ENCODE results near the gene SMPX. TPM values are rescaled to one million over a fixed set of nuclear protein-coding genes. Genes with fewer than 3 reads are reported as not detected.

SMPX gene
- total and polyA plus RNA-seq, 2 donors, result 0.99 to 1.5 TPM

- Histone ChIP-seq H3K36me3 (ENCODE audit: control insufficient read depth in 2 of 2, insufficient read depth in 2 of 2, low read length in 1 of 2) (no peaks in the 10 kb centered on the region), H3K4me3 (ENCODE audit: low read length in 2 of 2) (no peak overlapping the region), H3K27ac (ENCODE audit: low read depth in 1 of 2, low read length in 1 of 2) (no peak overlapping the region), H3K27me3 (ENCODE audit: control insufficient read depth in 2 of 2, insufficient read depth in 1 of 2, low read length in 1 of 2) (no peaks in the 10 kb centered on the region), H3K4me1 (ENCODE audit: control insufficient read depth in 2 of 2, insufficient read depth in 2 of 2, low read length in 2 of 2) (no peaks in the 10 kb centered on the region), H3K9me3 (ENCODE audit: control insufficient read depth in 2 of 2, insufficient read depth in 1 of 2, low read length in 1 of 2) (no peaks in the 10 kb centered on the region)
- no peak for DNase-seq (ENCODE audit: low read depth in 6 of 9, low spot score in 9 of 9)
- 87% methylated on average over 7 of the region's 7 CpGs for WGBS
Observed at GRCh38 chrX:21711129-21711847, 46.6 kb downstream of the SMPX start.

- H3K9me3 ChIP-seq (ENCODE audit: control insufficient read depth in 2 of 2, insufficient read depth in 1 of 2, low read length in 1 of 2), result no peaks in the 10 kb centered on the region
- H3K4me3 ChIP-seq (ENCODE audit: low read length in 2 of 2), result no peak overlapping the region
- DNase-seq (ENCODE audit: low read depth in 6 of 9, low spot score in 9 of 9), result no peak
- no peaks in the 10 kb centered on the region for H3K27me3 ChIP-seq (ENCODE audit: control insufficient read depth in 2 of 2, insufficient read depth in 1 of 2, low read length in 1 of 2)
- H3K36me3 ChIP-seq (ENCODE audit: control insufficient read depth in 2 of 2, insufficient read depth in 2 of 2, low read length in 1 of 2), result no peaks in the 10 kb centered on the region
- H3K27ac ChIP-seq (ENCODE audit: low read depth in 1 of 2, low read length in 1 of 2), result no peak overlapping the region
- H3K4me1 ChIP-seq (ENCODE audit: control insufficient read depth in 2 of 2, insufficient read depth in 2 of 2, low read length in 2 of 2), result no peaks in the 10 kb centered on the region
Observed at GRCh38 chrX:21708116-21708515, 49.8 kb downstream of the SMPX start.

- no peak overlapping the region for H3K27ac ChIP-seq (ENCODE audit: low read depth in 1 of 2, low read length in 1 of 2)
- H3K4me1 ChIP-seq (ENCODE audit: control insufficient read depth in 2 of 2, insufficient read depth in 2 of 2, low read length in 2 of 2), result no peaks in the 10 kb centered on the region
- no peaks in the 10 kb centered on the region for H3K27me3 ChIP-seq (ENCODE audit: control insufficient read depth in 2 of 2, insufficient read depth in 1 of 2, low read length in 1 of 2)
- WGBS, result 92% methylated on average over 4 of the region's 4 CpGs
- DNase-seq (ENCODE audit: low read depth in 6 of 9, low spot score in 9 of 9), result no peak
- H3K4me3 ChIP-seq (ENCODE audit: low read length in 2 of 2), result no peak overlapping the region
- H3K9me3 ChIP-seq (ENCODE audit: control insufficient read depth in 2 of 2, insufficient read depth in 1 of 2, low read length in 1 of 2), result no peaks in the 10 kb centered on the region
- no peaks in the 10 kb centered on the region for H3K36me3 ChIP-seq (ENCODE audit: control insufficient read depth in 2 of 2, insufficient read depth in 2 of 2, low read length in 1 of 2)
Observed at GRCh38 chrX:21705225-21705624, 52.7 kb downstream of the SMPX start.

GRCh38 chrX:21702725-21703124 is 55.2 kb downstream of the SMPX start:
- no peaks in the 10 kb centered on the region for H3K27me3 ChIP-seq (ENCODE audit: control insufficient read depth in 2 of 2, insufficient read depth in 1 of 2, low read length in 1 of 2)
- H3K27ac ChIP-seq (ENCODE audit: low read depth in 1 of 2, low read length in 1 of 2), result no peak overlapping the region
- H3K36me3 ChIP-seq (ENCODE audit: control insufficient read depth in 2 of 2, insufficient read depth in 2 of 2, low read length in 1 of 2), result no peaks in the 10 kb centered on the region
- H3K9me3 ChIP-seq (ENCODE audit: control insufficient read depth in 2 of 2, insufficient read depth in 1 of 2, low read length in 1 of 2), result no peaks in the 10 kb centered on the region
- no peaks in the 10 kb centered on the region for H3K4me1 ChIP-seq (ENCODE audit: control insufficient read depth in 2 of 2, insufficient read depth in 2 of 2, low read length in 2 of 2)
- WGBS, result 87% methylated on average over 4 of the region's 4 CpGs
- no peak for DNase-seq (ENCODE audit: low read depth in 6 of 9, low spot score in 9 of 9)
- no peak overlapping the region for H3K4me3 ChIP-seq (ENCODE audit: low read length in 2 of 2)

GRCh38 chrX:21700967-21701366 is 56.9 kb downstream of the SMPX start:
- Histone ChIP-seq H3K4me1 (ENCODE audit: control insufficient read depth in 2 of 2, insufficient read depth in 2 of 2, low read length in 2 of 2) (no peaks in the 10 kb centered on the region), H3K27ac (ENCODE audit: low read depth in 1 of 2, low read length in 1 of 2) (no peak overlapping the region), H3K4me3 (ENCODE audit: low read length in 2 of 2) (no peak overlapping the region), H3K9me3 (ENCODE audit: control insufficient read depth in 2 of 2, insufficient read depth in 1 of 2, low read length in 1 of 2) (no peaks in the 10 kb centered on the region), H3K36me3 (ENCODE audit: control insufficient read depth in 2 of 2, insufficient read depth in 2 of 2, low read length in 1 of 2) (no peaks in the 10 kb centered on the region), H3K27me3 (ENCODE audit: control insufficient read depth in 2 of 2, insufficient read depth in 1 of 2, low read length in 1 of 2) (no peaks in the 10 kb centered on the region)
- no peak for DNase-seq (ENCODE audit: low read depth in 6 of 9, low spot score in 9 of 9)
- 86% methylated on average over 3 of the region's 3 CpGs for WGBS

GRCh38 chrX:21700275-21700674 is 57.6 kb downstream of the SMPX start:
- WGBS, result 96% methylated on average over 5 of the region's 5 CpGs
- Histone ChIP-seq H3K9me3 (ENCODE audit: control insufficient read depth in 2 of 2, insufficient read depth in 1 of 2, low read length in 1 of 2) (no peaks in the 10 kb centered on the region), H3K4me3 (ENCODE audit: low read length in 2 of 2) (no peak overlapping the region), H3K27me3 (ENCODE audit: control insufficient read depth in 2 of 2, insufficient read depth in 1 of 2, low read length in 1 of 2) (no peaks in the 10 kb centered on the region), H3K4me1 (ENCODE audit: control insufficient read depth in 2 of 2, insufficient read depth in 2 of 2, low read length in 2 of 2) (no peaks in the 10 kb centered on the region), H3K36me3 (ENCODE audit: control insufficient read depth in 2 of 2, insufficient read depth in 2 of 2, low read length in 1 of 2) (no peaks in the 10 kb centered on the region), H3K27ac (ENCODE audit: low read depth in 1 of 2, low read length in 1 of 2) (no peak overlapping the region)
- DNase-seq (ENCODE audit: low read depth in 6 of 9, low spot score in 9 of 9), result no peak

- no peaks in the 10 kb centered on the region for H3K27me3 ChIP-seq (ENCODE audit: control insufficient read depth in 2 of 2, insufficient read depth in 1 of 2, low read length in 1 of 2)
- DNase-seq (ENCODE audit: low read depth in 6 of 9, low spot score in 9 of 9), result no peak
- H3K9me3 ChIP-seq (ENCODE audit: control insufficient read depth in 2 of 2, insufficient read depth in 1 of 2, low read length in 1 of 2), result no peaks in the 10 kb centered on the region
- no peaks in the 10 kb centered on the region for H3K36me3 ChIP-seq (ENCODE audit: control insufficient read depth in 2 of 2, insufficient read depth in 2 of 2, low read length in 1 of 2)
- WGBS, result 87% methylated on average over 3 of the region's 3 CpGs
- no peaks in the 10 kb centered on the region for H3K4me1 ChIP-seq (ENCODE audit: control insufficient read depth in 2 of 2, insufficient read depth in 2 of 2, low read length in 2 of 2)
- H3K4me3 ChIP-seq (ENCODE audit: low read length in 2 of 2), result no peak overlapping the region
- no peak overlapping the region for H3K27ac ChIP-seq (ENCODE audit: low read depth in 1 of 2, low read length in 1 of 2)
Observed at GRCh38 chrX:21699136-21699535, 58.8 kb downstream of the SMPX start.

GRCh38 chrX:21698272-21698671 is 59.6 kb downstream of the SMPX start:
- no peak overlapping the region for H3K4me3 ChIP-seq (ENCODE audit: low read length in 2 of 2)
- DNase-seq (ENCODE audit: low read depth in 6 of 9, low spot score in 9 of 9), result no peak
- no peaks in the 10 kb centered on the region for H3K36me3 ChIP-seq (ENCODE audit: control insufficient read depth in 2 of 2, insufficient read depth in 2 of 2, low read length in 1 of 2)
- H3K4me1 ChIP-seq (ENCODE audit: control insufficient read depth in 2 of 2, insufficient read depth in 2 of 2, low read length in 2 of 2), result no peaks in the 10 kb centered on the region
- H3K27me3 ChIP-seq (ENCODE audit: control insufficient read depth in 2 of 2, insufficient read depth in 1 of 2, low read length in 1 of 2), result no peaks in the 10 kb centered on the region
- H3K9me3 ChIP-seq (ENCODE audit: control insufficient read depth in 2 of 2, insufficient read depth in 1 of 2, low read length in 1 of 2), result no peaks in the 10 kb centered on the region
- WGBS, result 85% methylated on average over 4 of the region's 4 CpGs
- no peak overlapping the region for H3K27ac ChIP-seq (ENCODE audit: low read depth in 1 of 2, low read length in 1 of 2)

GRCh38 chrX:21691512-21692018 is 66.4 kb downstream of the SMPX start:
- Histone ChIP-seq H3K4me3 (ENCODE audit: low read length in 2 of 2) (no peak overlapping the region), H3K9me3 (ENCODE audit: control insufficient read depth in 2 of 2, insufficient read depth in 1 of 2, low read length in 1 of 2) (no peaks in the 10 kb centered on the region), H3K27ac (ENCODE audit: low read depth in 1 of 2, low read length in 1 of 2) (no peak overlapping the region), H3K27me3 (ENCODE audit: control insufficient read depth in 2 of 2, insufficient read depth in 1 of 2, low read length in 1 of 2) (no peaks in the 10 kb centered on the region), H3K4me1 (ENCODE audit: control insufficient read depth in 2 of 2, insufficient read depth in 2 of 2, low read length in 2 of 2) (no peaks in the 10 kb centered on the region), H3K36me3 (ENCODE audit: control insufficient read depth in 2 of 2, insufficient read depth in 2 of 2, low read length in 1 of 2) (no peaks in the 10 kb centered on the region)
- DNase-seq (ENCODE audit: low read depth in 6 of 9, low spot score in 9 of 9), result no peak
- 94% methylated on average over 3 of the region's 3 CpGs for WGBS

Measured in thymus (tissue), 11 donors.